ENCODE results near the gene SNX14. TPM values are rescaled to one million over a fixed set of nuclear protein-coding genes. Genes with fewer than 3 reads are reported as not detected.

Gene SNX14
- total RNA-seq: 87.2 and 106 TPM in 2 replicates
- long read RNA-seq, transcript SNX14-201 (29 exons, 3,486 nt): major isoform, 88 of 219 reads
- long read RNA-seq, transcript SNX14-203 (28 exons, 3,111 nt): minor isoform, 25 of 219 reads
- long read RNA-seq, transcript SNX14-210 (29 exons, 3,193 nt): minor isoform, 6 of 219 reads
- long read RNA-seq, partial matches to known transcripts: 17 of 219 reads
- long read RNA-seq, other reads (novel, unspliced or antisense): 81 of 219 reads

GRCh38 chr6:85593438-85594196 lies at the start of gene SNX14:
Gene SNX14, minus strand, starts transcription at chr6:85593858. Its CDS starts 140 bp downstream, at chr6:85593718.
- TF ChIP-seq CTCF (IDR thresholded peaks at IDR 0.05): no peak
- Mint-ChIP-seq H3K9me3 (ENCODE audit: unreplicated experiment) (peaks cover 16% of the 10 kb centered on the region), H3K27me3 (ENCODE audit: unreplicated experiment) (no peaks in the 10 kb centered on the region), H3K4me3 (ENCODE audit: unreplicated experiment) (peak within 1 kb of the TSS; percentile 94), H3K36me3 (ENCODE audit: unreplicated experiment) (peaks cover 5% of the 10 kb centered on the region), H3K27ac (ENCODE audit: unreplicated experiment) (peak within 1 kb of the TSS; percentile 99), H3K4me1 (ENCODE audit: unreplicated experiment) (peaks cover 32% of the 10 kb centered on the region)
- peak; percentile 97 for DNase-seq (ENCODE audit: extremely low spot score, unreplicated experiment)

GRCh38 chr6:85642774-85643536 lies 49.3 kb upstream of the SNX14 start, which contains the start of gene SYNCRIP:
Gene SYNCRIP, minus strand, starts transcription at chr6:85642886. Its CDS starts 1,447 bp downstream, at chr6:85641439.
- peaks cover 42% of the 10 kb centered on the region for H3K4me1 Mint-ChIP-seq (ENCODE audit: unreplicated experiment)
- peak within 1 kb of the TSS; percentile 100 for H3K27ac Mint-ChIP-seq (ENCODE audit: unreplicated experiment)
- no peaks in the 10 kb centered on the region for H3K27me3 Mint-ChIP-seq (ENCODE audit: unreplicated experiment)
- peak within 1 kb of the TSS; percentile 85 for H3K4me3 Mint-ChIP-seq (ENCODE audit: unreplicated experiment)
- peaks cover 25% of the 10 kb centered on the region for H3K36me3 Mint-ChIP-seq (ENCODE audit: unreplicated experiment)
- peaks cover 1% of the 10 kb centered on the region for H3K9me3 Mint-ChIP-seq (ENCODE audit: unreplicated experiment)
- no peak for TF ChIP-seq CTCF (IDR thresholded peaks at IDR 0.05)
- DNase-seq (ENCODE audit: extremely low spot score, unreplicated experiment): peak; percentile 100

GRCh38 chr6:85641897-85642773 lies 48.5 kb upstream of the SNX14 start:
- Mint-ChIP-seq H3K4me1 (ENCODE audit: unreplicated experiment) (peaks cover 48% of the 10 kb centered on the region), H3K27ac (ENCODE audit: unreplicated experiment) (peak overlapping the region; percentile 100), H3K36me3 (ENCODE audit: unreplicated experiment) (peaks cover 33% of the 10 kb centered on the region), H3K9me3 (ENCODE audit: unreplicated experiment) (no peaks in the 10 kb centered on the region), H3K27me3 (ENCODE audit: unreplicated experiment) (no peaks in the 10 kb centered on the region), H3K4me3 (ENCODE audit: unreplicated experiment) (peak overlapping the region; percentile 82)
- DNase-seq (ENCODE audit: extremely low spot score, unreplicated experiment): peak; percentile 86
- no peak for TF ChIP-seq CTCF (IDR thresholded peaks at IDR 0.05)

GRCh38 chr6:85641522-85641896 lies 47.9 kb upstream of the SNX14 start:
- Mint-ChIP-seq H3K27me3 (ENCODE audit: unreplicated experiment) (no peaks in the 10 kb centered on the region), H3K27ac (ENCODE audit: unreplicated experiment) (peak overlapping the region; percentile 77), H3K36me3 (ENCODE audit: unreplicated experiment) (peaks cover 40% of the 10 kb centered on the region), H3K4me3 (ENCODE audit: unreplicated experiment) (peak overlapping the region; percentile 82), H3K9me3 (ENCODE audit: unreplicated experiment) (no peaks in the 10 kb centered on the region), H3K4me1 (ENCODE audit: unreplicated experiment) (peaks cover 50% of the 10 kb centered on the region)
- no peak for DNase-seq (ENCODE audit: extremely low spot score, unreplicated experiment)
- TF ChIP-seq CTCF (IDR thresholded peaks at IDR 0.05): no peak
